ACHN (cell line): Measurements from ENCODE around the gene SMYD4.

Experiments
- DNase-seq: peaks from one replicate; pipeline ENCODE4 v3.0.0-alpha.2; 2015
- in situ Hi-C: cut with HindIII; loops from 2 replicates; pipeline ENCODE4 v1.10.0; 2017; ENCODE audit warnings: low sequenced_read_pairs, low pct_ligation_motif_present, low pct_unique_long_range_greater_than_20kb

SMYD4 gene

GRCh38 chr17:1764284-1764683, 65.4 kb downstream of the SMYD4 start:
- in situ Hi-C loops: no loop called here
- no peak for DNase-seq

DNA sequence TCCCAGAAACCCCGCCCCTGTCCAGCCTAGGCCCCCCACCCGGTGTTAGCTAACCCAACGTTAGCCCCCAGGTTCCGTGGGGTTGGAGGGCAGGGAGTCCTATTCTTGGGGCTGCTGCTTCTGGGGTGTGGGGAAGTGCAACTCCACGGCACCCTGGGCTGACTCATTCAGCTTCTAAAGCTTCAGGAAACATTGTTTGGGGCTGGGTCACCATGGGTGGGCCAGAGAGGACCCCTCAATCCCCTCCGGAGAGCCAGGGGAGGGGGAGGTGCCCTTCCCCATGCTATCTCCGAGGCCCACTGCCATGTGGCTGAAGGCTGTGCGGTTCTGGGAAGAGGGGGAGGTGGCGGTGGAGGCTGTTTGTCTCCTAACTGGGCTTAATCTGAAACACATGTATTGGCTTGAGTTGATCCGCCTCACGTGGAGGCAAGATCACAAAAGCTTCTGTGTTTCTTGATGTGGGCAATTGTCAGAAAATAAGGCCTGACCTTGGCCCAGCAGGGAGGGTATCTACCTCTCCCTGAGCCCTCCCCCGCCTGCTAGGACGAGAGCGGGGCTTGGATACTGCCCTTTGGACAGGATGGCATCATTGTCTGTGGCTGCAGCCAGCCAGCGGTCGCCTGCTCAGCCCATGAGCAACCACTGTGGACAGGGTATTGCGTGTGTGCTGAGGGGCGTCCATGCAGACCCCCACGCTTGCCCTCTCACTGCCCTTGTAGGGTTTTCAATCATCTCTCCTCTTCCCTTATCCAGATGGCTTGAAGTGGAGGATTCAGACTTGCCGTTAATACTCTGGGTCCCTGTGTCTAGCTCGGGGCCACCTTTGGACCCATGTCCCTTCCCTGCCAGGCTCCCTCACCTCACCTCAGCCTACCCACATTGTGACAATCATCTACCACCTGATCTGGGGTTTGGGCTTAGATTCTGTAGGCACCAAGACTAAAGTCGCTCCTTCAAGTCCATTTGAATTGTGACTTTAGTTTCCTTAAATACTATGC, 66.5 kb downstream of the SMYD4 start:
- in situ Hi-C loops: no loop called here
- no peak for DNase-seq

DNA sequence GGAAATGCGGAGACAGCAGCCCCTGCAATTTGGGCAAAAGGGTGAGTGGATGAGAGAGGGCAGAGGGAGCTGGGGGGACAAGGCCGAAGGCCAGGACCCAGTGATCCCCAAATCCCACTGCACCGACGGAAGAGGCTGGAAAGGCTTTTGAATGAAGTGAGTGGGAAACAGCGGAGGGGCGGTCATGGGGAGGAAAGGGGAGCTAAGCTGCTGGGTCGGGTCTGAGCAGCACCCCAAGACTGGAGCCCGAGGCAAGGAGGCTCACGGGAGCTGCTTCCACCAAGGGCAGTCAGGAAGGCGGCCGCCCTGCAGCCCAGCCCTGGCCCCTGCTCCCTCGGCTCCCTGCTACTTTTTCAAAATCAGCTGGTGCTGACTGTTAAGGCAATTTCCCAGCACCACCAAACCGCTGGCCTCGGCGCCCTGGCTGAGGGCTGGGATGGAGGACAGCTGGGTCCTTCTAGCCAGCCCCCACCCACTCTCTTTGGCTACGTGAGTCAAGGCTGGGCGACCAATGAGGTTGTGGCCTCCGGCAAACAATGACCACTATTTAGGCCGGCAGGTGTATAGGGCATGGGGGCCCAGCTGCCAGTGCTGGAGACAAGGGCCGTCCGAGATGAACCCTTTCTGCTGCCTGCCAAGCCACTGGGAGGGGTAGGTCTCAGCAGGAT, 67.3 kb downstream of the SMYD4 start:
- DNase-seq: no peak
- in situ Hi-C loops: no loop called here

- in situ Hi-C loops: no loop called here
- no peak for DNase-seq
These were observed 70.2 kb downstream of the SMYD4 start for GRCh38 chr17:1759529-1759928.

DNA sequence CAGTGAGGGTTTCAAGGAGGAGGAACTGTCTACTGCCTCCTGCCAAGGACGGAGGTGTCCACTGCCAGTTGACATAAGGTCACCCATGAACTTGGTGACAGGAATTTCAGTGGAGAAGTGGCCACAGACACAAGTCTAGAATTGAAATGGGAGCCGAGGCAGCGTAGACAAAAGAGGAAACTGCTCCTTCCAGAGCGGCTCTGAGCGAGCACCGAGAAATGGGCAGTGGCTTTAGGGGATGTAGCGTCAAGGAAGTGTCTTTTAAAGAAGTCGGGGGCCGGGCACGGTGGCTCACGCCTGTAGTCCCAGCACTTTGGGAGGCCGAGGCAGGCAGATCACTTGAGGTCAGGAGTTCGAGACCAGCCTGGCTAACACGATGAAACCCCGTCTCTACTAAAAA, 70.9 kb downstream of the SMYD4 start:
- in situ Hi-C loops: no loop called here
- DNase-seq: no peak

- no peak for DNase-seq
These were observed 73.9 kb downstream of the SMYD4 start for GRCh38 chr17:1755827-1756262.

GRCh38 chr17:1755252-1755826, 74.4 kb downstream of the SMYD4 start:
- no peak for DNase-seq
- in situ Hi-C loops: no loop called here

More at GRCh38 chr17:1755827-1756262, 73.9 kb downstream of the SMYD4 start:
- in situ Hi-C loops: no loop called here

GRCh38 chr17:1754430-1755112, 75.1 kb downstream of the SMYD4 start:
- in situ Hi-C loops: no loop called here
- DNase-seq: no peak

DNA sequence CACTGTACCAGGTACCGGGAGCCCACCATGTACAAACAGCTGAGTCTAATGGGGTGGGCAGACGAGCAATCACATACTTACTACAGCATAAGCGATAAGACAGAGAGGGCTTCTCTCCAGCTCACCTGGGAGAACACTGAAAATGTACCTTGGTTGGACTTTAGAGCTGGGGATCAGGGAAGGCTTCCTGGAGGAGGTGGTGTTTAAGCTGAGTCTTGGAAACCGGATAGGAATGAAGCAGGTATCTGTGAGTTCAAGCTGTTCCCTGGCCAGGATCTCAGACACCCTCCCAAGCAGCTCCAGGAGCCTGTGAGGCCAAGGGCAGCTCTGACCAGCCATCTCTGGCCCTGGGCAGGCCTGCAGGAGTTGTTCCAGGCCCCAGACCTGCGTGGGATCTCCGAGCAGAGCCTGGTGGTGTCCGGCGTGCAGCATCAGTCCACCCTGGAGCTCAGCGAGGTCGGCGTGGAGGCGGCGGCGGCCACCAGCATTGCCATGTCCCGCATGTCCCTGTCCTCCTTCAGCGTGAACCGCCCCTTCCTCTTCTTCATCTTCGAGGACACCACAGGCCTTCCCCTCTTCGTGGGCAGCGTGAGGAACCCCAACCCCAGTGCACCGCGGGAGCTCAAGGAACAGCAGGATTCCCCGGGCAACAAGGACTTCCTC, 75.8 kb downstream of the SMYD4 start:
- no peak for DNase-seq
- in situ Hi-C loops: no loop called here

- peak; percentile 35 for DNase-seq
- in situ Hi-C loops: no loop called here
These were observed 77.1 kb downstream of the SMYD4 start for GRCh38 chr17:1752425-1753262.

GRCh38 chr17:1750628-1751027, 79.1 kb downstream of the SMYD4 start:
- in situ Hi-C loops: no loop called here
- DNase-seq: no peak

- in situ Hi-C loops: no loop called here
- DNase-seq: no peak
These were observed 82.6 kb downstream of the SMYD4 start for GRCh38 chr17:1746975-1747543.

DNA sequence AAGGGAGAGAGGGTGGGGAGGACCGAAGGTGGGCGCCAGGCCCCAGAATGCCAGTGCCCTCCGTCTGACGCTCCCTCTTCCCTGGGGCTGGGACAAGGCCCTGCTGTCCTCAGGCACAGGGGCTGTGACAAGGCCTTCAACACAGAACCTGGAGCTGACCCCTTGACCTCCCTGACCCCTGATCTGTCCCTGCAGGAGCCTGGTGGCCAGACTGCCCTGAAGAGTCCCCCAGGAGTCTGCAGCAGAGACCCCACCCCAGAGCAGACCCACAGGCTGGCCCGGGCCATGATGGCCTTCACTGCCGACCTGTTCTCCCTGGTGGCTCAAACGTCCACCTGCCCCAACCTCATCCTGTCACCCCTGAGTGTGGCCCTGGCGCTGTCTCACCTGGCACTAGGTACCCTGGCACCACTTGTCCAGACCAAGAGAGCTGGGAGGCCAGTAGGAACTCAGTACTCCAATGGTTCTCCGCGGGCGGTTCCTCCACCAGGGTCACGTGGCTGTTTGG, 84.1 kb downstream of the SMYD4 start:
- in situ Hi-C loops: no loop called here
- DNase-seq: no peak

GRCh38 chr17:1744551-1745512, 84.9 kb downstream of the SMYD4 start:
- no peak for DNase-seq

GRCh38 chr17:1743088-1743439, 86.6 kb downstream of the SMYD4 start:
- in situ Hi-C loops: no loop called here
- DNase-seq: no peak

More at GRCh38 chr17:1744551-1745512, 84.9 kb downstream of the SMYD4 start:
- in situ Hi-C loops: no loop called here
